Measurements from ENCODE around the gene PLEKHA5. TPM values are rescaled to one million over a fixed set of nuclear protein-coding genes. Genes with fewer than 3 reads are reported as not detected.

PLEKHA5 gene
- total RNA-seq, 2 donors from 2014 or later, result 31.0 to 32.7 TPM

DNA sequence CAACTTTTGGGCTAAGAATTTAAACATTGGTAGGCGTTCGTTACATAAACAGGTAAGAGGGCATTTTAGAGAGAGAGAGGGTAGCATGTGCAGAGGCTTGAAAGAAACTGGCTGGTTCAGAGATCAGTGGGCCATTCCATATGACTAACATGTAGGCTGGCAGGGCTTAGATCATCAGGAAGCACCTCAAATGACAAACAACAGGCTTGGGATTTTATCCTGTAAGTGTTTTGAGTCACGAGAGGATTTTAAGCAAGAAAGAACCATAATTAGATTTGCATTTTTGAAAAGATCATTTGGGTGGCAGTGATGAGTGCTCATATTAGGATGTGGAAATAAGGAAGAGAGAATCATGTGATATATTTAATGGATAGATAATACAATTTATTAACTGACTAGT, 8.7 kb upstream of the PLEKHA5 start:
- no peak overlapping the region for H3K27ac ChIP-seq
- TF ChIP-seq, protein P1, sequence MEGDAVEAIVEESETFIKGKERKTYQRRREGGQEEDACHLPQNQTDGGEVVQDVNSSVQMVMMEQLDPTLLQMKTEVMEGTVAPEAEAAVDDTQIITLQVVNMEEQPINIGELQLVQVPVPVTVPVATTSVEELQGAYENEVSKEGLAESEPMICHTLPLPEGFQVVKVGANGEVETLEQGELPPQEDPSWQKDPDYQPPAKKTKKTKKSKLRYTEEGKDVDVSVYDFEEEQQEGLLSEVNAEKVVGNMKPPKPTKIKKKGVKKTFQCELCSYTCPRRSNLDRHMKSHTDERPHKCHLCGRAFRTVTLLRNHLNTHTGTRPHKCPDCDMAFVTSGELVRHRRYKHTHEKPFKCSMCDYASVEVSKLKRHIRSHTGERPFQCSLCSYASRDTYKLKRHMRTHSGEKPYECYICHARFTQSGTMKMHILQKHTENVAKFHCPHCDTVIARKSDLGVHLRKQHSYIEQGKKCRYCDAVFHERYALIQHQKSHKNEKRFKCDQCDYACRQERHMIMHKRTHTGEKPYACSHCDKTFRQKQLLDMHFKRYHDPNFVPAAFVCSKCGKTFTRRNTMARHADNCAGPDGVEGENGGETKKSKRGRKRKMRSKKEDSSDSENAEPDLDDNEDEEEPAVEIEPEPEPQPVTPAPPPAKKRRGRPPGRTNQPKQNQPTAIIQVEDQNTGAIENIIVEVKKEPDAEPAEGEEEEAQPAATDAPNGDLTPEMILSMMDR (IDR thresholded peaks at IDR 0.05), result no peak
- no peaks in the 10 kb centered on the region for H3K4me1 ChIP-seq
- H3K9ac ChIP-seq (ENCODE audit: low read depth in 2 of 2, low read length in 2 of 2), result no peak overlapping the region
- H3K4me3 ChIP-seq, result no peak overlapping the region
- no peak for DNase-seq
- H3K9me3 ChIP-seq, result no peaks in the 10 kb centered on the region
- no peaks in the 10 kb centered on the region for H3K27me3 ChIP-seq
- intact Hi-C loops (cut with DNase I), result no loop called here
- H3K36me3 ChIP-seq, result no peaks in the 10 kb centered on the region

DNA sequence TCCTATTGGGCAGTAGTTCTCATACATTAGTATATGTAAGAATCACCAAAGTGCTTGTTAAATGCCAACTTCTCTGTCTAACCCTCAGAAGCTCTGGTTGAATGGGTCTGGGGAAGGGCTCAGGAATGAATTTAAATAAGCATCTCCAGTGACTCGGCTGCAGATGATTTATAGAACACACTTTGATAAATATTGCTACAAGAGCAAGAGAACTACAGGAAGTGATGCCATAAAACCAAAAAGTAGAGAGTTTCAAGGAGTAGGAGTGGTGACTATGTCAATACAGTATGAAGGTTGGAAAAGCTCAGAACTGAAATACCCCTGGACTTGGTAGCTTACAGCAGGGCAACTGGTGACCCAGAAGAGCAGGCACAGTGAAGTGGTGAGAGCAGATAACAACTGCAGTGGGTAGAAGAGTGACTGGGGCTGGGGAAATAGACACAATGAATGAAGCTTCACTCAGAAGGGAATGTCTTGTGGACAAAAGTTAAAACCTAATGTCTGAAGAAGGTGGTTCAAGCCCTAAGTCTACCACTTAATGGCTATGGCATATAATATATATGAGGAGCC, 8.0 kb upstream of the PLEKHA5 start:
- no peak for DNase-seq
- H3K9me3 ChIP-seq, result no peaks in the 10 kb centered on the region
- H3K4me3 ChIP-seq, result no peak overlapping the region
- no peaks in the 10 kb centered on the region for H3K36me3 ChIP-seq
- intact Hi-C loops (cut with DNase I), result no loop called here
- H3K27ac ChIP-seq, result no peak overlapping the region
- no peaks in the 10 kb centered on the region for H3K27me3 ChIP-seq
- TF ChIP-seq, protein P1 (IDR thresholded peaks at IDR 0.05), result no peak
- no peak overlapping the region for H3K9ac ChIP-seq (ENCODE audit: low read depth in 2 of 2, low read length in 2 of 2)
- no peaks in the 10 kb centered on the region for H3K4me1 ChIP-seq

DNA sequence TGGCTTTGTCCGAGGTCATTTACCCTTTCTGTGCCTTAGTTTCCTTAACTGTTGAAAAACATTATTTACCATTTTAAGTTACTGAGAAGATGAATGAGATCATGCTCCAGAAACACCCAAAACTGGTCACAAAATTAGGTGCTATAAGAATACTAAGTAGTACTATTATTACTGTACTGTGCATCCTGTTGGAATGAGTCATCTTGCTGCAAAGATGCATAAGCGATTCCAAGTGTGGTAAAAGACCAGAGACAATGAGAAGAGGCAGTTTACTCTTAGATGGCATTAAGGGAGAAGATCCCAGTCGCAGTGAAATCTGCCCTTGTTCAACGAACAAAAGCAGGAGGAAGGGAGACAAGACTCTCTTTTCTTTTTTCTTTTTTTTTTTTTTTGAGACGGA, 4.2 kb upstream of the PLEKHA5 start:
- Histone ChIP-seq H3K27ac (no peak overlapping the region), H3K4me3 (no peak overlapping the region), H3K36me3 (no peaks in the 10 kb centered on the region), H3K27me3 (no peaks in the 10 kb centered on the region), H3K4me1 (no peaks in the 10 kb centered on the region), H3K9me3 (no peaks in the 10 kb centered on the region), H3K9ac (ENCODE audit: low read depth in 2 of 2, low read length in 2 of 2) (no peak overlapping the region)
- TF ChIP-seq, protein P1 (IDR thresholded peaks at IDR 0.05), result no peak
- intact Hi-C loops (cut with DNase I), result no loop called here
- DNase-seq, result no peak

DNA sequence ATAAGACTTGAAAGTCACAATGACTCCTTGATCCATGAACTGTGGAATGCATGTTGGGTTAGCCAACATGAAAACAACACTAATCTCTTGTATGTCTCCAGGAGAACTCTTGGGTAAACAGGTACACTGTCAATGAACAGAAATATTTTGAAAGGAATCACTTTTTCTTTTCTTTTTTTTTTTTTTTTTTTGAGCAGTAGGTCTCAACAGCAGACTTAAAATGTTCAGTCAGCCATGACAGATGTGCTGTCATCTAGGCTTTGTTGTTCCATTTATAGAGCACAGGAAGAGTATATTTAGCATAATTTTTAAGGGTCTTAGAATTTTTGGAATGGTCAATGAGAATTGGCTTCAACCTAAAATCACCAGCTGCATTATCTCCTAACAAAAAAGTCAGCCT, 2.3 kb upstream of the PLEKHA5 start:
- no peak overlapping the region for H3K4me3 ChIP-seq
- H3K4me1 ChIP-seq, result no peaks in the 10 kb centered on the region
- intact Hi-C loops (cut with DNase I), result no loop called here
- TF ChIP-seq, protein P1 (IDR thresholded peaks at IDR 0.05), result no peak
- no peaks in the 10 kb centered on the region for H3K36me3 ChIP-seq
- no peak overlapping the region for H3K27ac ChIP-seq
- DNase-seq, result no peak
- no peaks in the 10 kb centered on the region for H3K9me3 ChIP-seq
- no peaks in the 10 kb centered on the region for H3K27me3 ChIP-seq
- H3K9ac ChIP-seq (ENCODE audit: low read depth in 2 of 2, low read length in 2 of 2), result no peak overlapping the region

DNA sequence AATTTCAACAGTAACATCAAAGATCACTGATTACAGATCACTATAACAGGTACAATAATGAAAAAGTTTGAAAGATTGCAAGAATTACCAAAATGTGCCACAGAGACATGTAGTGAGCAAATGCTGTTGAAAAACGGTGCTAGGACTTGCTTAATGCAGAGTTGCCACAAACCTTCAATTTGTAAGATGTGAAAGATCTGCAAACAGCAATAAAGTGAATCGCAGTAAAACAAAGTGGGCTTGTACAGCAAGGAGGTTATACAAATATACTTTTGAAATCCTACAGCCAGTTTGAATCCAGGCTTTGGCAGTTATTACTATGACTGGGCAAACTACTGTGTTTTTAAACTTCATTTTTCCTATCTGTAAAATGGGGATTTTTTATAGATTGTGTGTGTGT, 1.0 kb upstream of the PLEKHA5 start:
- TF ChIP-seq, protein P1 (IDR thresholded peaks at IDR 0.05), result no peak
- no peaks in the 10 kb centered on the region for H3K36me3 ChIP-seq
- no peak overlapping the region for H3K27ac ChIP-seq
- no peaks in the 10 kb centered on the region for H3K9me3 ChIP-seq
- no peak overlapping the region for H3K9ac ChIP-seq (ENCODE audit: low read depth in 2 of 2, low read length in 2 of 2)
- no peaks in the 10 kb centered on the region for H3K4me1 ChIP-seq
- intact Hi-C loops (cut with DNase I), result no loop called here
- H3K4me3 ChIP-seq, result no peak overlapping the region
- DNase-seq, result no peak
- H3K27me3 ChIP-seq, result no peaks in the 10 kb centered on the region

All from colonic mucosa (tissue), 4 donors.